OCI-LY1 (cell line): Measurements from ENCODE around the gene SLC5A11.

Source experiments
- CTCF ChIP-seq: fragments of 200-600 bp; sonication (generic), shearing (Covaris generic); IDR thresholded peaks from 2 replicates; pipeline ENCODE4 v1.5.1; 2017; ENCODE audit warnings: mild to moderate bottlenecking, antibody characterized with exemption, low read length, moderate library complexity, mixed read lengths
- EZH2 ChIP-seq: fragments of 200-600 bp; sonication (generic), shearing (Covaris generic); IDR thresholded peaks from 2 replicates; pipeline ENCODE4 v1.8.0; 2017; ENCODE audit warnings: borderline replicate concordance, mixed run types, mild to moderate bottlenecking, antibody characterized with exemption, low read length, moderate library complexity, mixed read lengths

GRCh38 chr16:24833352-24833751, 12.4 kb upstream of the SLC5A11 start:
- TF ChIP-seq EZH2 (no peak), CTCF (no peak)
